Measurements from ENCODE around the gene HLA-DQB1. TPM values are rescaled to one million over a fixed set of nuclear protein-coding genes. Genes with fewer than 3 reads are reported as not detected.

HLA-DQB1 gene
- total and polyA plus RNA-seq, 2 of the 13 experiments (the other 11 are each of a cell fraction or from before 2014, with no cell fraction given), result not detected

- Histone ChIP-seq H4K20me1 (ENCODE audit: insufficient read depth, low read length) (no peaks in the 10 kb centered on the region), H3K4me3 (replicated peaks in 1 of 3; ENCODE audit: insufficient read depth in 1 of 3, low read depth in 2 of 3, low read length in 3 of 3) (no peak overlapping the region), H2AFZ (ENCODE audit: low read length) (no peak overlapping the region), H3K4me1 (ENCODE audit: insufficient read depth, low read length) (no peaks in the 10 kb centered on the region), H3K79me2 (ENCODE audit: insufficient read depth, low read length) (no peaks in the 10 kb centered on the region), H3K9ac (ENCODE audit: insufficient read depth, low read depth, low read length) (no peak overlapping the region), H3K27me3 (ENCODE audit: control insufficient read depth in 1 of 2, insufficient read depth in 2 of 2, low read length in 2 of 2) (peaks cover 0 to 3% of the 10 kb centered on the region in 2 experiments; a peak in 1 of 5 replicates), H3K4me2 (ENCODE audit: low read depth, low read length) (no peak overlapping the region), H3K27ac (ENCODE audit: extremely low read length, insufficient read depth, low read length) (no peak overlapping the region), H3K9me3 (ENCODE audit: low read length) (no peaks in the 10 kb centered on the region), H3K36me3 (replicated peaks in 1 of 2; ENCODE audit: control insufficient read depth in 1 of 2, insufficient read depth in 2 of 2, low read length in 2 of 2) (no peaks in the 10 kb centered on the region)
- 1% methylated on average over 6 of the region's 6 CpGs for WGBS (ENCODE audit: low lambda C conversion rate)
- no peak for FAIRE-seq
- BruUV-seq (replicated peaks), result no TSS peak
- DNase-seq (ENCODE audit: low spot score), result no peak
- no peak for ATAC-seq
- intact Hi-C loops (cut with micrococcal nuclease; ENCODE audit: unreplicated experiment), result no loop called here
- TF ChIP-seq REST (IDR thresholded peaks at IDR 0.05; ENCODE audit: borderline replicate concordance in 1 of 2, low read depth in 1 of 2, low read length in 2 of 2), result no peak
- TF ChIP-seq SETDB1 (CRISPR knock-in tag; IDR thresholded peaks at IDR 0.05; ENCODE audit: borderline replicate concordance), result no peak
- TF ChIP-seq ZXDC (CRISPR knock-in tag; IDR thresholded peaks at IDR 0.05), result no peak
- no peak for TF ChIP-seq POLR2G (IDR thresholded peaks at IDR 0.05; ENCODE audit: low read depth, low read length)
- TF ChIP-seq, protein P1, sequence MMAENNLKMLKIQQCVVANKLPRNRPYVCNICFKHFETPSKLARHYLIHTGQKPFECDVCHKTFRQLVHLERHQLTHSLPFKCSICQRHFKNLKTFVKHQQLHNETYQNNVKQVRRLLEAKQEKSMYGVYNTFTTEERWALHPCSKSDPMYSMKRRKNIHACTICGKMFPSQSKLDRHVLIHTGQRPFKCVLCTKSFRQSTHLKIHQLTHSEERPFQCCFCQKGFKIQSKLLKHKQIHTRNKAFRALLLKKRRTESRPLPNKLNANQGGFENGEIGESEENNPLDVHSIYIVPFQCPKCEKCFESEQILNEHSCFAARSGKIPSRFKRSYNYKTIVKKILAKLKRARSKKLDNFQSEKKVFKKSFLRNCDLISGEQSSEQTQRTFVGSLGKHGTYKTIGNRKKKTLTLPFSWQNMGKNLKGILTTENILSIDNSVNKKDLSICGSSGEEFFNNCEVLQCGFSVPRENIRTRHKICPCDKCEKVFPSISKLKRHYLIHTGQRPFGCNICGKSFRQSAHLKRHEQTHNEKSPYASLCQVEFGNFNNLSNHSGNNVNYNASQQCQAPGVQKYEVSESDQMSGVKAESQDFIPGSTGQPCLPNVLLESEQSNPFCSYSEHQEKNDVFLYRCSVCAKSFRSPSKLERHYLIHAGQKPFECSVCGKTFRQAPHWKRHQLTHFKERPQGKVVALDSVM (CRISPR knock-in tag; IDR thresholded peaks at IDR 0.05), result no peak
- TF ChIP-seq ZNF264 (CRISPR knock-in tag; IDR thresholded peaks at IDR 0.05), result no peak
- no peak for TF ChIP-seq ZNF367 (CRISPR knock-in tag; IDR thresholded peaks at IDR 0.05; ENCODE audit: borderline replicate concordance)
- no peak for TF ChIP-seq TMF1 (CRISPR knock-in tag; IDR thresholded peaks at IDR 0.05; ENCODE audit: low read depth)
- TF ChIP-seq, protein P2, sequence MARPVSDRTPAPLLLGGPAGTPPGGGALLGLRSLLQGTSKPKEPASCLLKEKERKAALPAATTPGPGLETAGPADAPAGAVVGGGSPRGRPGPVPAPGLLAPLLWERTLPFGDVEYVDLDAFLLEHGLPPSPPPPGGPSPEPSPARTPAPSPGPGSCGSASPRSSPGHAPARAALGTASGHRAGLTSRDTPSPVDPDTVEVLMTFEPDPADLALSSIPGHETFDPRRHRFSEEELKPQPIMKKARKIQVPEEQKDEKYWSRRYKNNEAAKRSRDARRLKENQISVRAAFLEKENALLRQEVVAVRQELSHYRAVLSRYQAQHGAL (CRISPR knock-in tag; IDR thresholded peaks at IDR 0.05; ENCODE audit: not compliant biosample characterization), result no peak
- TF ChIP-seq ZNF446 (CRISPR knock-in tag; IDR thresholded peaks at IDR 0.05), result no peak
- no peak for TF ChIP-seq KDM4B (CRISPR knock-in tag; IDR thresholded peaks at IDR 0.05)
- CTCF ChIA-PET (ENCODE audit: low intra/inter-chr PET ratio, low total read pairs), result no interaction called here
- POLR2A ChIA-PET, result no interaction called here
- in situ Hi-C loops (cut with HindIII; ENCODE audit: extremely low pct_ligation_motif_present, low pct_unique_long_range_greater_than_20kb), result no loop called here
Measured at GRCh38 chr6:32613475-32613874, 53.0 kb downstream of the HLA-DQB1 start.

Data from HepG2 (cell line).